Fibroblast of lung (primary cell): ENCODE data around the gene SHISAL1. TPM values are rescaled to one million over a fixed set of nuclear protein-coding genes. Genes with fewer than 3 reads are reported as not detected.
A peak's percentile ranks its signal among the peaks of the same experiment; 100 is the strongest.

Source experiments
- DNase-seq, 2 donors: peaks; one replicate each; pipeline versions ENCODE4 v3.0.0 to v3.0.0-alpha.2; 2010; ENCODE audit warnings: low read depth in 2 of 2
- H2AFZ ChIP-seq: 2 replicates; pipeline ENCODE4 v1.5.1; 2012; ENCODE audit warnings: low read length, control low read depth, inconsistent platforms
- H3K27ac ChIP-seq: 2 replicates; pipeline ENCODE4 v1.5.1; 2011; ENCODE audit warnings: low read length, control low read depth; ENCODE audit not compliant: insufficient read depth
- H3K27me3 ChIP-seq: 2 replicates; pipeline ENCODE4 v1.5.1; 2011; ENCODE audit warnings: mild to moderate bottlenecking, low read length; ENCODE audit not compliant: control insufficient read depth, insufficient read depth
- H3K36me3 ChIP-seq: 2 replicates; pipeline ENCODE4 v1.5.1; 2011; ENCODE audit warnings: low read length; ENCODE audit not compliant: control insufficient read depth, insufficient read depth
- H3K4me1 ChIP-seq: 2 replicates; pipeline ENCODE4 v1.5.1; 2011; ENCODE audit warnings: low read length; ENCODE audit not compliant: control insufficient read depth, insufficient read depth; ENCODE audit errors: extremely low read depth
- H3K4me2 ChIP-seq: 2 replicates; pipeline ENCODE4 v1.5.1; 2011; ENCODE audit warnings: low read length, control low read depth; ENCODE audit not compliant: insufficient read depth; ENCODE audit errors: extremely low read depth
- H3K4me3 ChIP-seq, 4 experiments: fragments of 200-600 bp in 1 of 4; sonication (generic) in 1 of 4; replicated peaks in 1 of 4; 2 replicates each; pipeline ENCODE4 v1.5.1; 2011 to 2016; ENCODE audit warnings: low read length in 4 of 4, low read depth in 3 of 4, mild to moderate bottlenecking in 3 of 4, control low read depth in 2 of 4, inconsistent platforms in 1 of 4, mixed read lengths in 1 of 4; ENCODE audit not compliant: insufficient read depth in 1 of 4; ENCODE audit errors: control extremely low read depth in 1 of 4
- H3K79me2 ChIP-seq: 2 replicates; pipeline ENCODE4 v1.5.1; 2012; ENCODE audit warnings: mild to moderate bottlenecking, low read length, inconsistent platforms; ENCODE audit not compliant: control insufficient read depth, insufficient read depth
- H3K9ac ChIP-seq: 2 replicates; pipeline ENCODE4 v1.5.1; 2011; ENCODE audit warnings: mild to moderate bottlenecking, low read length, control low read depth; ENCODE audit not compliant: insufficient read depth
- H3K9me3 ChIP-seq: 2 replicates; pipeline ENCODE4 v1.5.1; 2012; ENCODE audit warnings: low read depth, low read length; ENCODE audit not compliant: control insufficient read depth, insufficient read depth
- H4K20me1 ChIP-seq: 2 replicates; pipeline ENCODE4 v1.5.1; 2011; ENCODE audit warnings: low read length; ENCODE audit not compliant: control insufficient read depth, insufficient read depth; ENCODE audit errors: extremely low read depth
- CTCF ChIP-seq, 2 donors: IDR thresholded peaks in 1 of 2; conservative IDR thresholded peaks in 1 of 2; 1 replicate in 1 of 2; 2 replicates in 1 of 2; pipeline ENCODE4 v1.5.1; 2011 to 2012; ENCODE audit warnings: low read length in 2 of 2, control low read depth in 1 of 2, inconsistent platforms in 1 of 2, low read depth in 1 of 2, mild to moderate bottlenecking in 1 of 2
- EZH2 ChIP-seq: IDR thresholded peaks from 2 replicates; pipeline ENCODE4 v1.5.1; 2012; ENCODE audit warnings: low read length, control low read depth, mild to moderate bottlenecking; ENCODE audit errors: missing control alignments
- polyA plus RNA-seq, 2 donors: library from polyadenylated mRNA; depleted of rRNA in 1 of 2; stranded (reverse) in 1 of 2; unstranded in 1 of 2; fragments of >200 nt; gene quantifications; 2 replicates each; pipeline ENCODE4 v1.2.1, GENCODE V29; 2011 to 2012; ENCODE audit warnings: missing spikeins in 1 of 2
- total RNA-seq: library from RNA; depleted of rRNA; stranded (reverse); fragments of >200 nt; gene quantifications from 2 replicates; pipeline ENCODE4 v1.2.1, GENCODE V29; 2014

Gene SHISAL1
- total and polyA plus RNA-seq, 2 donors (not counting 1 experiment from before 2014, with no cell fraction given): 0.73 to 3.5 TPM

GRCh38 chr22:44309137-44309536, 3.6 kb downstream of the SHISAL1 start:
- Histone ChIP-seq H3K36me3 (no peaks in the 10 kb centered on the region), H3K79me2 (no peaks in the 10 kb centered on the region), H4K20me1 (no peaks in the 10 kb centered on the region), H3K4me2 (no peak overlapping the region), H3K27me3 (no peaks in the 10 kb centered on the region), H3K9me3 (no peaks in the 10 kb centered on the region), H2AFZ (no peak overlapping the region), H3K4me3 (no peak overlapping the region), H3K9ac (no peak overlapping the region), H3K27ac (peak overlapping the region; percentile 57), H3K4me1 (peaks cover 11% of the 10 kb centered on the region)
- DNase-seq: peak; percentile 89 to 97
- TF ChIP-seq EZH2 (no peak), CTCF (conservative IDR thresholded peaks at IDR 0.05 in 1 of 2, IDR thresholded peaks at IDR 0.05 in 1 of 2; ENCODE audit: low read depth in 1 of 2, low read length in 2 of 2) (no peak)

GRCh38 chr22:44307509-44308169, 5.1 kb downstream of the SHISAL1 start:
- Histone ChIP-seq H3K36me3 (no peaks in the 10 kb centered on the region), H3K79me2 (no peaks in the 10 kb centered on the region), H3K4me2 (no peak overlapping the region), H3K4me1 (peaks cover 11% of the 10 kb centered on the region), H2AFZ (no peak overlapping the region), H3K4me3 (no peak overlapping the region), H3K27ac (no peak overlapping the region), H4K20me1 (no peaks in the 10 kb centered on the region), H3K9ac (no peak overlapping the region), H3K27me3 (no peaks in the 10 kb centered on the region), H3K9me3 (no peaks in the 10 kb centered on the region)
- TF ChIP-seq EZH2 (no peak), CTCF (conservative IDR thresholded peaks at IDR 0.05 in 1 of 2, IDR thresholded peaks at IDR 0.05 in 1 of 2; ENCODE audit: low read depth in 1 of 2, low read length in 2 of 2) (no peak)
- peak in 1 of 2 donors; percentile 35 for DNase-seq

GRCh38 chr22:44305888-44306287, 6.9 kb downstream of the SHISAL1 start:
- Histone ChIP-seq H3K4me2 (no peak overlapping the region), H3K79me2 (no peaks in the 10 kb centered on the region), H3K27ac (no peak overlapping the region), H3K27me3 (no peaks in the 10 kb centered on the region), H3K4me3 (no peak overlapping the region), H4K20me1 (no peaks in the 10 kb centered on the region), H3K9ac (no peak overlapping the region), H3K36me3 (no peaks in the 10 kb centered on the region), H3K4me1 (peaks cover 9% of the 10 kb centered on the region), H2AFZ (no peak overlapping the region), H3K9me3 (no peaks in the 10 kb centered on the region)
- TF ChIP-seq EZH2 (no peak), CTCF (conservative IDR thresholded peaks at IDR 0.05 in 1 of 2, IDR thresholded peaks at IDR 0.05 in 1 of 2; ENCODE audit: low read depth in 1 of 2, low read length in 2 of 2) (no peak)
- no peak for DNase-seq
